OCI-LY1 (cell line): ENCODE measurements around the gene ART3.

Source experiments
- H2AFZ ChIP-seq: fragments of 200-600 bp; sonication (generic), shearing (Covaris generic); 2 replicates; pipeline ENCODE4 v1.6.0; 2014; ENCODE audit warnings: antibody characterized with exemption, mild to moderate bottlenecking, low read length
- H3F3A ChIP-seq: fragments of 200-600 bp; sonication (generic), shearing (Covaris generic); 2 replicates; pipeline ENCODE4 v1.6.0; 2014; ENCODE audit warnings: mild to moderate bottlenecking, antibody characterized with exemption, low read length, moderate library complexity; ENCODE audit not compliant: insufficient read depth
- H3K27ac ChIP-seq: fragments of 200-600 bp; sonication (generic); 2 replicates; pipeline ENCODE4 v1.5.1; 2014; ENCODE audit warnings: low read length, mixed run types, mild to moderate bottlenecking, low read depth; ENCODE audit not compliant: poor library complexity, severe bottlenecking
- H3K27me3 ChIP-seq: fragments of 200-600 bp; sonication (generic); 2 replicates; pipeline ENCODE4 v1.6.0; 2014; ENCODE audit warnings: antibody characterized with exemption, mild to moderate bottlenecking, low read length, moderate library complexity; ENCODE audit not compliant: insufficient read depth
- H3K36me3 ChIP-seq: fragments of 200-600 bp; sonication (generic); 2 replicates; pipeline ENCODE4 v1.6.1; 2014; ENCODE audit warnings: mild to moderate bottlenecking, antibody characterized with exemption, low read length, moderate library complexity, mixed read lengths; ENCODE audit not compliant: insufficient read depth
- H3K4me1 ChIP-seq: fragments of 200-600 bp; sonication (generic); 2 replicates; pipeline ENCODE4 v1.5.1; 2014; ENCODE audit warnings: mild to moderate bottlenecking, low read length, moderate library complexity; ENCODE audit not compliant: insufficient read depth, severe bottlenecking
- H3K4me2 ChIP-seq: fragments of 200-600 bp; sonication (generic), shearing (Covaris generic); 2 replicates; pipeline ENCODE4 v1.6.1; 2014; ENCODE audit warnings: low read length
- H3K4me3 ChIP-seq: fragments of 200-600 bp; sonication (generic); 2 replicates; pipeline ENCODE4 v1.5.1; 2014; ENCODE audit warnings: low read length, low read depth, mild to moderate bottlenecking, mixed read lengths; ENCODE audit not compliant: poor library complexity, severe bottlenecking
- H3K79me2 ChIP-seq: fragments of 200-600 bp; shearing (Covaris generic); 2 replicates; pipeline ENCODE4 v1.6.1; 2016; ENCODE audit warnings: mixed run types, low read length, mixed read lengths; ENCODE audit not compliant: insufficient read depth
- H3K9ac ChIP-seq: fragments of 200-600 bp; sonication (generic), shearing (Covaris generic); 2 replicates; pipeline ENCODE4 v1.6.1; 2014; ENCODE audit warnings: mild to moderate bottlenecking, low read length, mixed read lengths
- H3K9me2 ChIP-seq: fragments of 200-600 bp; sonication (generic), shearing (Covaris generic); 2 replicates; pipeline ENCODE4 v1.6.1; 2014; ENCODE audit warnings: low read depth, mild to moderate bottlenecking, low read length, mixed read lengths
- H3K9me3 ChIP-seq: fragments of 200-600 bp; shearing (Covaris generic); 2 replicates; pipeline ENCODE4 v1.6.1; 2014; ENCODE audit warnings: low read length, mixed read lengths
- H4K20me1 ChIP-seq: fragments of 200-600 bp; sonication (generic), shearing (Covaris generic); 2 replicates; pipeline ENCODE4 v1.6.0; 2016; ENCODE audit warnings: mild to moderate bottlenecking, low read length; ENCODE audit not compliant: insufficient read depth
- CTCF ChIP-seq: fragments of 200-600 bp; sonication (generic), shearing (Covaris generic); IDR thresholded peaks from 2 replicates; pipeline ENCODE4 v1.5.1; 2017; ENCODE audit warnings: mild to moderate bottlenecking, antibody characterized with exemption, low read length, moderate library complexity, mixed read lengths
- EZH2 ChIP-seq: fragments of 200-600 bp; sonication (generic), shearing (Covaris generic); IDR thresholded peaks from 2 replicates; pipeline ENCODE4 v1.8.0; 2017; ENCODE audit warnings: borderline replicate concordance, mixed run types, mild to moderate bottlenecking, antibody characterized with exemption, low read length, moderate library complexity, mixed read lengths

The ART3 gene

GRCh38 chr4:76055421-76055820 is 19.1 kb upstream of the ART3 start:
- no peaks in the 10 kb centered on the region for H3K27me3 ChIP-seq
- no peaks in the 10 kb centered on the region for H3K9me3 ChIP-seq
- H3K9me2 ChIP-seq, result no peaks in the 10 kb centered on the region
- no peaks in the 10 kb centered on the region for H3F3A ChIP-seq
- H3K4me2 ChIP-seq, result no peak overlapping the region
- H3K4me3 ChIP-seq, result no peak overlapping the region
- H3K9ac ChIP-seq, result no peak overlapping the region
- no peaks in the 10 kb centered on the region for H3K36me3 ChIP-seq
- no peaks in the 10 kb centered on the region for H4K20me1 ChIP-seq
- H2AFZ ChIP-seq, result no peak overlapping the region
- no peak overlapping the region for H3K27ac ChIP-seq
- H3K4me1 ChIP-seq, result no peaks in the 10 kb centered on the region
- TF ChIP-seq EZH2, result no peak
- no peak for TF ChIP-seq CTCF
- no peaks in the 10 kb centered on the region for H3K79me2 ChIP-seq

GRCh38 chr4:76058302-76058701 is 16.2 kb upstream of the ART3 start:
- Histone ChIP-seq H3K9ac (no peak overlapping the region), H3K27ac (no peak overlapping the region), H4K20me1 (no peaks in the 10 kb centered on the region), H3F3A (no peaks in the 10 kb centered on the region), H2AFZ (no peak overlapping the region), H3K4me1 (no peaks in the 10 kb centered on the region), H3K27me3 (no peaks in the 10 kb centered on the region), H3K9me3 (no peaks in the 10 kb centered on the region), H3K9me2 (no peaks in the 10 kb centered on the region), H3K4me3 (no peak overlapping the region), H3K79me2 (no peaks in the 10 kb centered on the region), H3K4me2 (no peak overlapping the region), H3K36me3 (no peaks in the 10 kb centered on the region)
- TF ChIP-seq EZH2 (no peak), CTCF (no peak)

GRCh38 chr4:76058888-76059426 is 15.6 kb upstream of the ART3 start:
- no peaks in the 10 kb centered on the region for H4K20me1 ChIP-seq
- H3K9ac ChIP-seq, result no peak overlapping the region
- no peaks in the 10 kb centered on the region for H3K9me3 ChIP-seq
- no peaks in the 10 kb centered on the region for H3K27me3 ChIP-seq
- TF ChIP-seq EZH2 (no peak), CTCF (no peak)
- H3K27ac ChIP-seq, result no peak overlapping the region
- H3K4me1 ChIP-seq, result no peaks in the 10 kb centered on the region
- H3K9me2 ChIP-seq, result no peaks in the 10 kb centered on the region
- H2AFZ ChIP-seq, result no peak overlapping the region
- no peaks in the 10 kb centered on the region for H3F3A ChIP-seq
- no peaks in the 10 kb centered on the region for H3K36me3 ChIP-seq
- H3K4me3 ChIP-seq, result no peak overlapping the region
- H3K4me2 ChIP-seq, result no peak overlapping the region
- no peaks in the 10 kb centered on the region for H3K79me2 ChIP-seq
